Heart left ventricle (tissue), 16 donors: ENCODE measurements around the gene OSGIN1. TPM values are rescaled to one million over a fixed set of nuclear protein-coding genes. Genes with fewer than 3 reads are reported as not detected.

Source experiments
- ATAC-seq, 4 donors: fragments of 200-7000 bp; cut with Tn5 transposase; one replicate each; pipeline ENCODE4 v1.9.1; 2020 to 2022; ENCODE audit warnings: moderate library complexity in 4 of 4, mild to moderate bottlenecking in 3 of 4, moderate number of reproducible peaks in 1 of 4
- DNase-seq, 5 donors: peaks; one replicate each; pipeline ENCODE4 v3.0.0-alpha.2; 2020
- H3K27ac ChIP-seq, 12 donors: fragments of 200-600 bp; sonication (generic) in 4 of 12; one replicate each; pipeline versions ENCODE4 v1.5.0 to v1.8.0; 2016 to 2022; ENCODE audit warnings: mild to moderate bottlenecking in 2 of 12
- H3K27me3 ChIP-seq, 9 donors: fragments of 200-600 bp; sonication (generic) in 2 of 9; one replicate each; pipeline versions ENCODE4 v1.5.1 to v1.8.0; 2016 to 2022; ENCODE audit warnings: mild to moderate bottlenecking in 3 of 9
- H3K36me3 ChIP-seq, 9 donors: fragments of 200-600 bp; sonication (generic) in 2 of 9; one replicate each; pipeline versions ENCODE4 v1.5.0 to v1.8.0; 2018 to 2022; ENCODE audit warnings: mild to moderate bottlenecking in 2 of 9
- H3K4me1 ChIP-seq, 12 donors: fragments of 200-600 bp; sonication (generic) in 4 of 12; one replicate each; pipeline versions ENCODE4 v1.5.0 to v1.8.0; 2016 to 2022; ENCODE audit warnings: mild to moderate bottlenecking in 3 of 12
- H3K4me3 ChIP-seq, 12 donors: fragments of 200-600 bp; sonication (generic) in 4 of 12; one replicate each; pipeline versions ENCODE4 v1.5.0 to v1.8.0; 2017 to 2022; ENCODE audit warnings: mild to moderate bottlenecking in 9 of 12, moderate library complexity in 4 of 12
- H3K9me3 ChIP-seq, 12 donors: fragments of 200-600 bp; sonication (generic) in 4 of 12; one replicate each; pipeline versions ENCODE4 v1.5.0 to v1.8.0; 2016 to 2022; ENCODE audit warnings: mild to moderate bottlenecking in 1 of 12
- POLR2A ChIP-seq, 2 donors: fragments of 450-650 bp; IDR thresholded peaks; one replicate each; pipeline ENCODE4 v1.6.1; 2017; ENCODE audit warnings: antibody characterized with exemption in 2 of 2, mild to moderate bottlenecking in 2 of 2, moderate library complexity in 2 of 2
- WGBS, 4 donors: extraction: QIAGEN DNeasy Blood & Tissue Kit in 2 of 4; methylation state at CpG; one replicate each; pipeline versions ENCODE4 v1.1.5 to v1.1.7; 2013 to 2018; 5-methylcytosine and 5-hydroxymethylcytosine counted together
- intact Hi-C, 10 donors: fragments of 100-400 bp; cut with DNase I; formaldehyde crosslinking; loops; one replicate each; pipeline versions ENCODE4 v1.11.1 to v1.14.2; 2022
- polyA plus RNA-seq, 2 donors: library from polyadenylated mRNA; stranded (reverse); fragments of 200-250 nt; gene quantifications; one replicate each; pipeline ENCODE4 v1.2.3, GENCODE V29; 2013
- total RNA-seq, 9 donors: library from RNA; depleted of rRNA in 2 of 9; stranded (reverse); fragments of >200 nt in 2 of 9; fragmentation: NEBNext Ultra II Directional in 3 of 9; extraction: Animal tissue kit (Norgen Biotek cat#: 25700) in 3 of 9; gene quantifications; one replicate each; pipeline versions ENCODE4 v1.1.0 to v1.2.4, GENCODE V29; 2016 to 2023
- TF ChIP-seq, protein P1 (sequence below), 12 donors: fragments of 200-600 bp; sonication (generic) in 4 of 12; IDR thresholded peaks; one replicate each; pipeline versions ENCODE4 v1.5.0 to v1.8.0; 2018 to 2022; ENCODE audit warnings: antibody characterized with exemption in 12 of 12, mild to moderate bottlenecking in 5 of 12
- donor health status: ischemic (EF 13 %, LVEDD 7.1; RV severe dilation, severe dysfunction).
- donor health status: healthy with polysubstance abuse.
- donor health status: DM: no; HTN: yes; CAD: no.
- donor health status: DM: no; HTN: no; CAD: no.
- donor health status: ischemic (EF 25% LVEDD 6.9; RV normal size, moderate dysfunction).
- donor health status: ischemic (EF 25% LVEDD 5.7; RV mildly dilated, moderate dysfunction).
- donor health status: healthy.
- donor health status: DM: yes; HTN: yes; CAD: no.
- donor health status: ischemic (EF 35%, LVEDD 5.7; RV mildly dilated, moderate dysfunction).
- donor health status: nonischemic (EF 11% LVEDD 7.7; RV severe dilation, severe dysfunction).
- donor health status: DM: yes; HTN: yes; CAD: no.
- donor health status: PGD.
- donor health status: ischemic (EF 29% LVEDD 5.4; RV normal size, mild dysfunction).
- donor health status: nonischemic (EF 23%, LVEDD 6.1; RV moderate dilation, normal function).

The OSGIN1 gene
- total and polyA plus RNA-seq, 11 donors: 3.3 to 12.8 (median 7.0) TPM

GRCh38 chr16:83958137-83958845 is 5.3 kb downstream of the OSGIN1 start:
- no peak for DNase-seq

DNA sequence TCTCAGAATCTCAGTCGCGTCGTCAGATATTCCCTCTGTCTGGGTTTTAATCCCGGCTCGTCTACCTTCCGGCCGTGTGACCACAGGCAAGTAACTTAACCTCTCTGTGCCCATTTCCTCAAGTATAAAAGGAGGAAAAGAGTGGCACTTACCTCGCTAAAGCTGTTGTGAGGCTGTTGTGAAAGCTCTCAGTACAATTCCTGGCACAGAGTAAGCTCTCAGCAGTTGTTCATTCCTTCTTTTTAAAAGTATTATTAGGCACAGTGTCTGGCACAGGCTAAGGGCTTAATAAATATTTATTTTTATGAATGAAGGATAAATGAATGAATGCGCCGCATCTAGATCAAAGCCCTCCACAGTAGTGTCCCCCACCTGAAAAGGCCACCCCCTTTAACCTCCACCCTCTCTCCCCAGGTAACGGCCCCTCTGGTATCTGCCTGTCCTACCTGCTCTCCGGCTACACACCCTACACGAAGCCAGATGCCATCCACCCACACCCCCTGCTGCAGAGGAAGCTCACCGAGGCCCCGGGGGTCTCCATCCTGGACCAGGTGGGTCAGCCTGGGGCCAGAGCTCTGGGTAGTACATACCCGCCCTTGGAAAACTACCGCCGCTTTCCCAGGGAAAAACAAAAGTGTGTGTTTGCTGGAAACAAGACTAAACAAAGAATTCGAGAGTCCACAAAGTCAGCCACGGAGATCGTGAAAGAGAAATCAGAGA is 6.0 kb downstream of the OSGIN1 start:
- Histone ChIP-seq H3K27me3 (no peaks in the 10 kb centered on the region), H3K4me1 (peaks cover 0 to 54% (median 19%) of the 10 kb centered on the region in 12 donors), H3K36me3 (peaks cover 0 to 55% (median 26%) of the 10 kb centered on the region in 9 donors), H3K27ac (peak overlapping the region in 11 of 12 donors; percentile 26 to 82 (median 62)), H3K4me3 (no peak overlapping the region), H3K9me3 (no peaks in the 10 kb centered on the region)
- intact Hi-C loops: loop anchor here in 8 of 10 donors (1.0 to 10.0 kb wide), 10 partner anchors 103 to 526 kb away; partner anchors contain the start of gene TAF1C (in 3 of the 8)
- WGBS, 4 donors: 66 to 79% (median 73%) methylated on average over 21 of the region's 21 CpGs
- DNase-seq (no peak), ATAC-seq (no peak)
- TF ChIP-seq POLR2A (IDR thresholded peaks at IDR 0.05): no peak
- TF ChIP-seq, protein P1, sequence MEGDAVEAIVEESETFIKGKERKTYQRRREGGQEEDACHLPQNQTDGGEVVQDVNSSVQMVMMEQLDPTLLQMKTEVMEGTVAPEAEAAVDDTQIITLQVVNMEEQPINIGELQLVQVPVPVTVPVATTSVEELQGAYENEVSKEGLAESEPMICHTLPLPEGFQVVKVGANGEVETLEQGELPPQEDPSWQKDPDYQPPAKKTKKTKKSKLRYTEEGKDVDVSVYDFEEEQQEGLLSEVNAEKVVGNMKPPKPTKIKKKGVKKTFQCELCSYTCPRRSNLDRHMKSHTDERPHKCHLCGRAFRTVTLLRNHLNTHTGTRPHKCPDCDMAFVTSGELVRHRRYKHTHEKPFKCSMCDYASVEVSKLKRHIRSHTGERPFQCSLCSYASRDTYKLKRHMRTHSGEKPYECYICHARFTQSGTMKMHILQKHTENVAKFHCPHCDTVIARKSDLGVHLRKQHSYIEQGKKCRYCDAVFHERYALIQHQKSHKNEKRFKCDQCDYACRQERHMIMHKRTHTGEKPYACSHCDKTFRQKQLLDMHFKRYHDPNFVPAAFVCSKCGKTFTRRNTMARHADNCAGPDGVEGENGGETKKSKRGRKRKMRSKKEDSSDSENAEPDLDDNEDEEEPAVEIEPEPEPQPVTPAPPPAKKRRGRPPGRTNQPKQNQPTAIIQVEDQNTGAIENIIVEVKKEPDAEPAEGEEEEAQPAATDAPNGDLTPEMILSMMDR (IDR thresholded peaks at IDR 0.05): no peak

More at GRCh38 chr16:83958137-83958845, 5.3 kb downstream of the OSGIN1 start:
- 73 to 79% (median 76%) methylated on average over 20 to 21 of the region's 21 CpGs for WGBS, 4 donors
- no peak overlapping the region for H3K4me3 ChIP-seq
- ATAC-seq: no peak
- H3K36me3 ChIP-seq: peaks cover 0 to 53% (median 26%) of the 10 kb centered on the region in 9 donors
- H3K27me3 ChIP-seq: no peaks in the 10 kb centered on the region
- H3K9me3 ChIP-seq: no peaks in the 10 kb centered on the region
- intact Hi-C loops: loop anchor here in 8 of 10 donors (1.0 to 10.0 kb wide), 10 partner anchors 104 to 527 kb away; partner anchors contain the start of gene TAF1C (in 3 of the 8)
- H3K4me1 ChIP-seq: peaks cover 0 to 59% (median 26%) of the 10 kb centered on the region in 12 donors
- H3K27ac ChIP-seq: peak overlapping the region in 10 of 12 donors; percentile 26 to 82 (median 60)
- no peak for TF ChIP-seq POLR2A (IDR thresholded peaks at IDR 0.05)
- TF ChIP-seq, protein P1 (IDR thresholded peaks at IDR 0.05): no peak

- no peak for TF ChIP-seq POLR2A (IDR thresholded peaks at IDR 0.05)
- intact Hi-C loops: loop anchor here (5.0 to 10.0 kb wide), 10 partner anchors 97 to 525 kb away; partner anchors contain the start of gene TAF1C (in 3 of the 10)
- ATAC-seq (peak in 3 of 4 donors; percentile 7 to 46 (median 34)), DNase-seq (peak in 3 of 5 donors; percentile 46 to 82 (median 63))
- no peak overlapping the region for H3K4me3 ChIP-seq
- H3K9me3 ChIP-seq: no peaks in the 10 kb centered on the region
- H3K36me3 ChIP-seq: peaks cover 0 to 57% (median 26%) of the 10 kb centered on the region in 9 donors
- H3K4me1 ChIP-seq: peaks cover 0 to 46% (median 10%) of the 10 kb centered on the region in 12 donors
- peak overlapping the region in 11 of 12 donors; percentile 26 to 82 (median 62) for H3K27ac ChIP-seq
- WGBS, 4 donors: 77 to 80% (median 78%) methylated on average over 12 of the region's 12 CpGs
- H3K27me3 ChIP-seq: no peaks in the 10 kb centered on the region
These were observed 6.8 kb downstream of the OSGIN1 start for GRCh38 chr16:83959656-83960434.
